SU-DHL-6 (cell line): ENCODE results near the gene STS.

ENCODE experiments used
- H2AFZ ChIP-seq: fragments of 200-600 bp; sonication (generic); 2 replicates; pipeline ENCODE4 v1.6.1; 2014; ENCODE audit warnings: low read depth, mild to moderate bottlenecking, moderate library complexity, mixed read lengths, antibody characterized with exemption, low read length; ENCODE audit not compliant: severe bottlenecking
- H3F3A ChIP-seq: fragments of 200-600 bp; shearing (Covaris generic); 2 replicates; pipeline ENCODE4 v1.6.0; 2016; ENCODE audit warnings: antibody characterized with exemption, mild to moderate bottlenecking; ENCODE audit not compliant: insufficient read depth
- H3K27ac ChIP-seq: fragments of 200-600 bp; sonication (generic); 2 replicates; pipeline ENCODE4 v1.5.1; 2016; ENCODE audit warnings: low read depth, mild to moderate bottlenecking, low read length, moderate library complexity, mixed read lengths
- H3K27me3 ChIP-seq: fragments of 200-600 bp; sonication (generic), shearing (Covaris generic); 2 replicates; pipeline ENCODE4 v1.6.0; 2014; ENCODE audit warnings: mild to moderate bottlenecking, low read length
- H3K36me3 ChIP-seq: fragments of 200-600 bp; sonication (generic); 2 replicates; pipeline ENCODE4 v1.6.1; 2014; ENCODE audit warnings: mild to moderate bottlenecking, low read length, mixed read lengths
- H3K4me2 ChIP-seq: fragments of 300-600, 200-600 bp; shearing (Covaris generic), sonication (generic); 2 replicates; pipeline ENCODE4 v1.6.0; 2014; ENCODE audit warnings: low read length, low read depth, mild to moderate bottlenecking; ENCODE audit not compliant: poor library complexity, severe bottlenecking
- H3K4me3 ChIP-seq: fragments of 200-600 bp; sonication (generic); 2 replicates; pipeline ENCODE4 v1.5.1; 2014; ENCODE audit warnings: antibody characterized with exemption, low read length, mild to moderate bottlenecking, mixed read lengths; ENCODE audit not compliant: insufficient read depth, poor library complexity, severe bottlenecking
- H3K79me2 ChIP-seq: fragments of 200-600 bp; sonication (generic); 2 replicates; pipeline ENCODE4 v1.6.1; 2014; ENCODE audit warnings: mild to moderate bottlenecking, low read length, moderate library complexity; ENCODE audit not compliant: insufficient read depth
- H3K9ac ChIP-seq: fragments of 200-600 bp; sonication (generic); 2 replicates; pipeline ENCODE4 v1.7.0; 2014; ENCODE audit warnings: mild to moderate bottlenecking, low read length
- H3K9me2 ChIP-seq: fragments of 200-600 bp; sonication (generic); replicated peaks from 2 replicates; pipeline ENCODE4 v1.6.1; 2014; ENCODE audit warnings: low read length; ENCODE audit not compliant: insufficient read depth
- H3K9me3 ChIP-seq: fragments of 200-600 bp; sonication (generic); 2 replicates; pipeline ENCODE4 v1.6.1; 2014; ENCODE audit warnings: low read length, mixed read lengths; ENCODE audit not compliant: insufficient read depth
- H4K20me1 ChIP-seq: fragments of 200-600 bp; sonication (generic); 2 replicates; pipeline ENCODE4 v1.6.1; 2014; ENCODE audit warnings: low read depth, mild to moderate bottlenecking, antibody characterized with exemption, low read length, moderate library complexity, mixed read lengths
- EZH2phosphoT487 ChIP-seq: fragments of 200-600 bp; sonication (generic), shearing (Covaris generic); conservative IDR thresholded peaks from 2 replicates; pipeline ENCODE4 v1.6.1; 2018; ENCODE audit warnings: mild to moderate bottlenecking, antibody characterized with exemption, low read length, moderate library complexity, mixed read lengths
- TF ChIP-seq, protein P1 (sequence below): fragments of 200-600 bp; sonication (generic); IDR thresholded peaks from one replicate; pipeline ENCODE4 v1.5.1; 2017; ENCODE audit warnings: antibody characterized with exemption, mild to moderate bottlenecking, low read length, moderate library complexity; ENCODE audit not compliant: insufficient read depth, poor library complexity, severe bottlenecking

The STS gene

GRCh38 chrX:7106649-7107048, 40.9 kb upstream of the STS start:
- Histone ChIP-seq H3K27me3 (no peaks in the 10 kb centered on the region), H2AFZ (no peak overlapping the region), H4K20me1 (no peaks in the 10 kb centered on the region), H3K4me3 (no peak overlapping the region), H3K79me2 (peaks cover 45% of the 10 kb centered on the region), H3K9ac (no peak overlapping the region), H3F3A (peaks cover 24% of the 10 kb centered on the region), H3K36me3 (peaks cover 22% of the 10 kb centered on the region), H3K27ac (0 out of 2 replicates have a peak overlapping the region, but pooled peaks have one; percentile 15), H3K9me2 (no peaks in the 10 kb centered on the region), H3K9me3 (no peaks in the 10 kb centered on the region), H3K4me2 (no peak overlapping the region)
- TF ChIP-seq, protein P1, sequence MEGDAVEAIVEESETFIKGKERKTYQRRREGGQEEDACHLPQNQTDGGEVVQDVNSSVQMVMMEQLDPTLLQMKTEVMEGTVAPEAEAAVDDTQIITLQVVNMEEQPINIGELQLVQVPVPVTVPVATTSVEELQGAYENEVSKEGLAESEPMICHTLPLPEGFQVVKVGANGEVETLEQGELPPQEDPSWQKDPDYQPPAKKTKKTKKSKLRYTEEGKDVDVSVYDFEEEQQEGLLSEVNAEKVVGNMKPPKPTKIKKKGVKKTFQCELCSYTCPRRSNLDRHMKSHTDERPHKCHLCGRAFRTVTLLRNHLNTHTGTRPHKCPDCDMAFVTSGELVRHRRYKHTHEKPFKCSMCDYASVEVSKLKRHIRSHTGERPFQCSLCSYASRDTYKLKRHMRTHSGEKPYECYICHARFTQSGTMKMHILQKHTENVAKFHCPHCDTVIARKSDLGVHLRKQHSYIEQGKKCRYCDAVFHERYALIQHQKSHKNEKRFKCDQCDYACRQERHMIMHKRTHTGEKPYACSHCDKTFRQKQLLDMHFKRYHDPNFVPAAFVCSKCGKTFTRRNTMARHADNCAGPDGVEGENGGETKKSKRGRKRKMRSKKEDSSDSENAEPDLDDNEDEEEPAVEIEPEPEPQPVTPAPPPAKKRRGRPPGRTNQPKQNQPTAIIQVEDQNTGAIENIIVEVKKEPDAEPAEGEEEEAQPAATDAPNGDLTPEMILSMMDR: no peak
- TF ChIP-seq EZH2phosphoT487: no peak

DNA sequence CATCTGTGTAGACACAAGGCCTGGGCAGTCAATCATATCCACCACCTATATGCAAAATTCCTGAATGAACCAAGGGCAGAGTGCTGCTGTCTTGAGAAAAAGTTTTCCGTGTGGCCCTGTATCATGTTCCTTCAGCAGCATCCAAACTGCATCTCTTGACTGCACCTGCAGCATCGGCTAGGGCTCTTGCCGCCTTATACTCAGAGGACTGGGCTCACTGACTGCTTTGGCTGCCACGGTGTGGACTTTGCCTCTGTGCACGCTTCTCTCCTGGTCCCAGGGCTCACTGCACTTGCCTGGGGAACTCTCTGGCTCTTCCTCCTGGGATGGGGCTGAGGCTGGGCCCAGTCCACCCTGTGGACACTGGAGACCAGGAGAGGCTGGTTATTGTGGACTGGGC, 39.5 kb upstream of the STS start:
- no peak overlapping the region for H2AFZ ChIP-seq
- no peak overlapping the region for H3K4me2 ChIP-seq
- H3K9me2 ChIP-seq: no peaks in the 10 kb centered on the region
- peaks cover 22% of the 10 kb centered on the region for H3K36me3 ChIP-seq
- H4K20me1 ChIP-seq: no peaks in the 10 kb centered on the region
- no peaks in the 10 kb centered on the region for H3K27me3 ChIP-seq
- H3K9ac ChIP-seq: peak overlapping the region; percentile 64
- H3F3A ChIP-seq: peaks cover 32% of the 10 kb centered on the region
- H3K4me3 ChIP-seq: no peak overlapping the region
- H3K27ac ChIP-seq: peak overlapping the region; percentile 100
- H3K79me2 ChIP-seq: peaks cover 46% of the 10 kb centered on the region
- H3K9me3 ChIP-seq: no peaks in the 10 kb centered on the region
- TF ChIP-seq, protein P1: no peak
- no peak for TF ChIP-seq EZH2phosphoT487

GRCh38 chrX:7109049-7109531, 38.4 kb upstream of the STS start:
- Histone ChIP-seq H2AFZ (no peak overlapping the region), H4K20me1 (no peaks in the 10 kb centered on the region), H3K79me2 (peaks cover 52% of the 10 kb centered on the region), H3K4me2 (peak overlapping the region; percentile 88), H3K4me3 (no peak overlapping the region), H3K36me3 (peaks cover 11% of the 10 kb centered on the region), H3K9me2 (no peaks in the 10 kb centered on the region), H3K27me3 (no peaks in the 10 kb centered on the region), H3K9ac (peak overlapping the region; percentile 64), H3F3A (peaks cover 35% of the 10 kb centered on the region), H3K9me3 (no peaks in the 10 kb centered on the region), H3K27ac (peak overlapping the region; percentile 100)
- TF ChIP-seq EZH2phosphoT487: no peak
- TF ChIP-seq, protein P1: no peak
